ENCODE results near the gene SARS2. TPM values are rescaled to one million over a fixed set of nuclear protein-coding genes. Genes with fewer than 3 reads are reported as not detected.

SARS2 gene
- total RNA-seq, 2 donors from 2014 or later, result 6.3 to 14.1 TPM

- peaks cover 20% of the 10 kb centered on the region for H3K36me3 ChIP-seq
- H3K27ac ChIP-seq, result no peak overlapping the region
- no peak overlapping the region for H3K4me3 ChIP-seq
Measured at GRCh38 chr19:38893341-38893771, 37.2 kb downstream of the SARS2 start.

GRCh38 chr19:38892841-38893240, 37.7 kb downstream of the SARS2 start:
- H3K27me3 ChIP-seq (replicated peaks; ENCODE audit: insufficient read depth), result no peaks in the 10 kb centered on the region
- peaks cover 1 to 6% of the 10 kb centered on the region in 2 donors for H3K4me1 ChIP-seq (ENCODE audit: control insufficient read depth in 1 of 2, low read depth in 2 of 2)
- ATAC-seq (ENCODE audit: insufficient number of reproducible peaks, low FRiP score, low read depth) (no peak), DNase-seq (ENCODE audit: low spot score) (no peak)
- no peaks in the 10 kb centered on the region for H3K9me3 ChIP-seq
- H3K27ac ChIP-seq, result no peak overlapping the region
- H3K36me3 ChIP-seq, result peaks cover 24% of the 10 kb centered on the region
- no peak overlapping the region for H3K4me3 ChIP-seq
- no peak for TF ChIP-seq CTCF (IDR thresholded peaks at IDR 0.05)

More at GRCh38 chr19:38893341-38893771, 37.2 kb downstream of the SARS2 start:
- no peak for TF ChIP-seq CTCF (IDR thresholded peaks at IDR 0.05)
- H3K9me3 ChIP-seq, result no peaks in the 10 kb centered on the region
- peaks cover 6 to 11% of the 10 kb centered on the region in 2 donors for H3K4me1 ChIP-seq (ENCODE audit: control insufficient read depth in 1 of 2, low read depth in 2 of 2)
- ATAC-seq (ENCODE audit: insufficient number of reproducible peaks, low FRiP score, low read depth) (no peak), DNase-seq (ENCODE audit: low spot score) (no peak)
- H3K27me3 ChIP-seq (replicated peaks; ENCODE audit: insufficient read depth), result no peaks in the 10 kb centered on the region

GRCh38 chr19:38891771-38892170, 38.8 kb downstream of the SARS2 start:
- H3K27me3 ChIP-seq (replicated peaks; ENCODE audit: insufficient read depth), result no peaks in the 10 kb centered on the region
- H3K9me3 ChIP-seq, result no peaks in the 10 kb centered on the region
- H3K27ac ChIP-seq, result no peak overlapping the region
- no peaks in the 10 kb centered on the region for H3K4me1 ChIP-seq (ENCODE audit: control insufficient read depth in 1 of 2, low read depth in 2 of 2)
- no peak for TF ChIP-seq CTCF (IDR thresholded peaks at IDR 0.05)
- peaks cover 24% of the 10 kb centered on the region for H3K36me3 ChIP-seq
- H3K4me3 ChIP-seq, result no peak overlapping the region
- no peak for ATAC-seq (ENCODE audit: insufficient number of reproducible peaks, low FRiP score, low read depth)
- DNase-seq (ENCODE audit: low spot score), result no peak

GRCh38 chr19:38890686-38891085, 39.9 kb downstream of the SARS2 start:
- no peak overlapping the region for H3K4me3 ChIP-seq
- no peak overlapping the region for H3K27ac ChIP-seq
- no peaks in the 10 kb centered on the region for H3K27me3 ChIP-seq (replicated peaks; ENCODE audit: insufficient read depth)
- DNase-seq (ENCODE audit: low spot score) (no peak), ATAC-seq (ENCODE audit: insufficient number of reproducible peaks, low FRiP score, low read depth) (no peak)
- no peaks in the 10 kb centered on the region for H3K9me3 ChIP-seq
- H3K36me3 ChIP-seq, result peaks cover 24% of the 10 kb centered on the region
- TF ChIP-seq CTCF (IDR thresholded peaks at IDR 0.05), result no peak
- H3K4me1 ChIP-seq (ENCODE audit: control insufficient read depth in 1 of 2, low read depth in 2 of 2), result no peaks in the 10 kb centered on the region

- H3K4me3 ChIP-seq, result no peak overlapping the region
- peaks cover 24% of the 10 kb centered on the region for H3K36me3 ChIP-seq
- no peak for DNase-seq (ENCODE audit: low spot score)
- no peak for TF ChIP-seq CTCF (IDR thresholded peaks at IDR 0.05)
- H3K27me3 ChIP-seq (replicated peaks; ENCODE audit: insufficient read depth), result no peaks in the 10 kb centered on the region
- no peak overlapping the region for H3K27ac ChIP-seq
- ATAC-seq (ENCODE audit: insufficient number of reproducible peaks, low FRiP score, low read depth), result no peak
- no peaks in the 10 kb centered on the region for H3K4me1 ChIP-seq (ENCODE audit: control insufficient read depth in 1 of 2, low read depth in 2 of 2)
- no peaks in the 10 kb centered on the region for H3K9me3 ChIP-seq
Measured at GRCh38 chr19:38889803-38890202, 40.8 kb downstream of the SARS2 start.

Data from thoracic aorta (tissue), 2 donors.